C4-2B (cell line): Measurements from ENCODE around the gene INPP5D.

Source experiments
- H3K27ac ChIP-seq: fragments of 450-650 bp; 2 replicates; pipeline ENCODE4 v1.5.1; 2017
- ZFX ChIP-seq: fragments of 450-650 bp; IDR thresholded peaks from 2 replicates; pipeline ENCODE4 v1.6.1; 2017
- TF ChIP-seq, protein P1 (sequence below): fragments of 450-650 bp; conservative IDR thresholded peaks from 2 replicates; pipeline ENCODE4 v1.5.1; 2017; ENCODE audit warnings: mild to moderate bottlenecking

INPP5D gene

DNA sequence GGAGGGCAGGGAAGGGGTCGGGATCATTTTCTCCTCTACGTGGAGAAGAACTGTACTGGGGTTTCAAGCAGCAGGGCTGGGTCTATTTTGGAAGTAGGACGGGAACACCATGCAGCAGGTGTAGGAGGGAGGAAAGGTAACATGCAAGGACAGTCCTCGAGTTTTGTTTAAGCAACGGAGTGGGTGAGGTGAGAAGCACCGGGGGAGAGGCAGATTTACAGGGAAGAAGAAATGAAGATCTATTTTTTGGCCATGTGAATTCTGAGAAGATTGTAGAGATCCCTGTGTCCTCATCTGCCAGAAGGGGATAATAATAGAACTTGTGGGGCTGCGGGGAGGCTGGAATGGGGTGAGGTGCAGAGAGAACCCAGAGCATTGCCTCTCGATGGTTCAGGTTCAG is 85.6 kb downstream of the INPP5D start:
- TF ChIP-seq, protein P1, sequence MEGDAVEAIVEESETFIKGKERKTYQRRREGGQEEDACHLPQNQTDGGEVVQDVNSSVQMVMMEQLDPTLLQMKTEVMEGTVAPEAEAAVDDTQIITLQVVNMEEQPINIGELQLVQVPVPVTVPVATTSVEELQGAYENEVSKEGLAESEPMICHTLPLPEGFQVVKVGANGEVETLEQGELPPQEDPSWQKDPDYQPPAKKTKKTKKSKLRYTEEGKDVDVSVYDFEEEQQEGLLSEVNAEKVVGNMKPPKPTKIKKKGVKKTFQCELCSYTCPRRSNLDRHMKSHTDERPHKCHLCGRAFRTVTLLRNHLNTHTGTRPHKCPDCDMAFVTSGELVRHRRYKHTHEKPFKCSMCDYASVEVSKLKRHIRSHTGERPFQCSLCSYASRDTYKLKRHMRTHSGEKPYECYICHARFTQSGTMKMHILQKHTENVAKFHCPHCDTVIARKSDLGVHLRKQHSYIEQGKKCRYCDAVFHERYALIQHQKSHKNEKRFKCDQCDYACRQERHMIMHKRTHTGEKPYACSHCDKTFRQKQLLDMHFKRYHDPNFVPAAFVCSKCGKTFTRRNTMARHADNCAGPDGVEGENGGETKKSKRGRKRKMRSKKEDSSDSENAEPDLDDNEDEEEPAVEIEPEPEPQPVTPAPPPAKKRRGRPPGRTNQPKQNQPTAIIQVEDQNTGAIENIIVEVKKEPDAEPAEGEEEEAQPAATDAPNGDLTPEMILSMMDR = no peak
- TF ChIP-seq ZFX = no peak
- no peak overlapping the region for H3K27ac ChIP-seq

DNA sequence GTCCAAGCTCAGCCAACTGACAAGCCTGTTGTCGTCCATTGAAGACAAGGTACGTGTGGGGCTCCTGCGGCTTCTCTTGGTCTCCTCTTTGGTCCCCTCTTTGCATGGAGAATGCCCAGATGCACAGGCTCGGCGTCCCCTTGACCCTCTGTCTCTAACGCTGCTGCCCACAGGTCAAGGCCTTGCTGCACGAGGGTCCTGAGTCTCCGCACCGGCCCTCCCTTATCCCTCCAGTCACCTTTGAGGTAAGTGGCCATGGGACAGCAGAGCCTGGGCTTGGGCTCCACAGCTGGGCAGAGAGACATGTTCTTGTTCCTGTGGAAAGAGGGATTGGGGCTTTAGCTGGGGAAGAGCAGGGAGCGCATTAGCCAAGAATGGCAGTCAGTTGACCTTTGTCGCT is 86.1 kb downstream of the INPP5D start:
- no peak overlapping the region for H3K27ac ChIP-seq
- TF ChIP-seq ZFX = no peak
- TF ChIP-seq, protein P1 = no peak

GRCh38 chr2:233147136-233147828 is 87.1 kb downstream of the INPP5D start:
- H3K27ac ChIP-seq = no peak overlapping the region
- TF ChIP-seq, protein P1 = no peak
- no peak for TF ChIP-seq ZFX

DNA sequence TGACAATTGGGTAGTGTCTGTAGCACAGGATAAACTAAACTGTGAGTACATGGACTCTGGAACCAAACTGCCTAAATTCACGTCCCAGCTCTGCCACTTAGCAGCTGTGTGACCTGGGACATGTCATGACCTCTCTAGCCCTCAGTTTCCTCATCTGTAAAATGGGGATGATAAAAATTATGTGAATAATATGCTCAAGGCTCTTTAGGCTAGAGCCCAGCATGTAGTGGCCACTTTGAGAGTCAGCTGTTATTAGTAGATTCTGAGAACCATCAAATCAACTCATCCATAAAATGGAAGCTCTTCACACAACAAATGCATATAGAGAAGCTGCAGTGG is 87.7 kb downstream of the INPP5D start:
- no peak for TF ChIP-seq ZFX
- TF ChIP-seq, protein P1 = no peak
- H3K27ac ChIP-seq = no peak overlapping the region

DNA sequence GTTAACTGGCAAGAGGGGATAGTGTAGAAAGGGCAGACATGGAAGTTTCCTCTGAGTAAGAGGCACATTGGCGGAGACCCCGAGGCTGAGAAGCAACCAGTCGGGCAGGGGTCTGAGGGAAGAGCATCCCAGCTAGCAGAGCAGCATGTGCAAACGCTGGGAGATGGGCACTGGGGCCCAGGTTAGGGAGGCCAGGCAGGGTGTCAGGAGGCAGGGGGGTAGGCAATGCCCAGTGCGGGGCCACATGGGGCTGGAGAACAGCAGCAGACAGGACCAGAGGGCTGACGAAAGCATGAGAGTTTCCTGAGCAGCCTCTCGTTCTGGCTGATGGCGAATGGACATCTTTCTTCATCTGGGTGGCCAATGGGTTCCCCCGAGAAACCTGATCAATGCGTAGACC is 88.2 kb downstream of the INPP5D start:
- no peak overlapping the region for H3K27ac ChIP-seq
- no peak for TF ChIP-seq ZFX
- TF ChIP-seq, protein P1 = no peak

GRCh38 chr2:233152541-233152940 is 92.4 kb downstream of the INPP5D start:
- H3K27ac ChIP-seq = no peak overlapping the region
- no peak for TF ChIP-seq ZFX
- TF ChIP-seq, protein P1 = no peak

DNA sequence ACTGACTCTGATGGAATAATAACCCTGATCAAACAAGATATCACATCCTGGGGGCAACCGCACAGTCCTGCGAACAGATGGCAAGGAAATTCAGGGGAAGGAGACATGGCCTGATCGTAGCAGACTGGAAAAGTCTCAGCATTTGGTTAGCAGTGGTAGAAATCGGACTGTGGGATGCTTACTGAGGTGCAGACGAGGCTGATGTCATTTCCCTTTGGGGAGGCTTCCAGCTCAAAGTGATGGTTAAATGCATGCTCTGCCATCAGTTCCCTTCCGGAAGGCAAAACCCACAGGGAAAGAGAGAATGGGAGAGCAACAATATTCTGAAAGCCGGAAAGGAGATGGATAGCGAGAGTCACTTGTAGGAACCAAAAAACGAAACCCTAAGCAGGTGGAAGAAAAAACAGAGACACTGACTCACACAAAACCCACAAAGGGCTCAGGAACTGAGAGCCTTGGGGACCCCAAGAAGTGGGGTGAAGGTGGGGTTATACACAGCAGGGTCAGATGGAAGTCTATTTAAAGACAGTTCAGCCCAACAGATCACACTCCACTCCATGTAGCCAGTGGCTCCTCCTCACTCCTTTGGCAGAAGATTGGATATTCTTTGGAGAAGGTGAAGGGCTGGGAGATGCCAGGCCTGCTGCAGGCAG is 93.1 kb downstream of the INPP5D start:
- TF ChIP-seq ZFX = no peak
- TF ChIP-seq, protein P1 = no peak
- H3K27ac ChIP-seq = no peak overlapping the region
